ENCODE results near the gene TMTC1. TPM values are rescaled to one million over a fixed set of nuclear protein-coding genes. Genes with fewer than 3 reads are reported as not detected.

TMTC1 gene
- total RNA-seq, 1 experiment from 2014 or later = 6.1 TPM

- intact Hi-C loops (cut with micrococcal nuclease; ENCODE audit: unreplicated experiment) = no loop called here
- no peak for DNase-seq (ENCODE audit: low spot score)
- H3K27ac ChIP-seq (ENCODE audit: low read depth, low read length, poor library complexity, severe bottlenecking) = no peak overlapping the region
- no peaks in the 10 kb centered on the region for H3K36me3 ChIP-seq (ENCODE audit: insufficient read depth, low read length, poor library complexity, severe bottlenecking)
- CTCF ChIA-PET = no interaction called here
- H3K4me3 ChIP-seq (ENCODE audit: low read depth, low read length, poor library complexity, severe bottlenecking) = no peak overlapping the region
- H3K4me1 ChIP-seq (ENCODE audit: insufficient read depth, low read length, poor library complexity, severe bottlenecking) = no peaks in the 10 kb centered on the region
- H3K27me3 ChIP-seq (replicated peaks; ENCODE audit: insufficient read depth, low read depth, low read length, poor library complexity) = peaks cover 13% of the 10 kb centered on the region
- BruUV-seq (replicated peaks) = no TSS peak
- TF ChIP-seq EZH2 (IDR thresholded peaks at IDR 0.05; ENCODE audit: borderline replicate concordance, low read depth, low read length, poor library complexity, severe bottlenecking) = no peak
- no peaks in the 10 kb centered on the region for H3K9me3 ChIP-seq (ENCODE audit: low read depth, low read length, poor library complexity, severe bottlenecking)
- POLR2A ChIA-PET (ENCODE audit: low non-redundant PET) = no interaction called here
Measured at GRCh38 chr12:29530436-29530835, 253.3 kb downstream of the TMTC1 start.

- ChIA-PET POLR2A (ENCODE audit: low non-redundant PET) (no interaction called here), CTCF (no interaction called here)
- Histone ChIP-seq H3K36me3 (ENCODE audit: insufficient read depth, low read length, poor library complexity, severe bottlenecking) (no peaks in the 10 kb centered on the region), H3K4me1 (ENCODE audit: insufficient read depth, low read length, poor library complexity, severe bottlenecking) (no peaks in the 10 kb centered on the region), H3K9me3 (ENCODE audit: low read depth, low read length, poor library complexity, severe bottlenecking) (no peaks in the 10 kb centered on the region), H3K27me3 (replicated peaks; ENCODE audit: insufficient read depth, low read depth, low read length, poor library complexity) (peaks cover 5% of the 10 kb centered on the region), H3K27ac (ENCODE audit: low read depth, low read length, poor library complexity, severe bottlenecking) (no peak overlapping the region), H3K4me3 (ENCODE audit: low read depth, low read length, poor library complexity, severe bottlenecking) (no peak overlapping the region)
- no peak for DNase-seq (ENCODE audit: low spot score)
- TF ChIP-seq EZH2 (IDR thresholded peaks at IDR 0.05; ENCODE audit: borderline replicate concordance, low read depth, low read length, poor library complexity, severe bottlenecking) (no peak), CTCF (conservative IDR thresholded peaks at IDR 0.05; ENCODE audit: low read depth, low read length) (no peak)
- no TSS peak for BruUV-seq (replicated peaks)
- intact Hi-C loops (cut with micrococcal nuclease; ENCODE audit: unreplicated experiment) = no loop called here
Measured at GRCh38 chr12:29528161-29528560, 255.6 kb downstream of the TMTC1 start.

GRCh38 chr12:29521951-29522350 lies 261.8 kb downstream of the TMTC1 start:
- no peaks in the 10 kb centered on the region for H3K9me3 ChIP-seq (ENCODE audit: low read depth, low read length, poor library complexity, severe bottlenecking)
- no peak overlapping the region for H3K4me3 ChIP-seq (ENCODE audit: low read depth, low read length, poor library complexity, severe bottlenecking)
- CTCF ChIA-PET = no interaction called here
- DNase-seq (ENCODE audit: low spot score) = no peak
- no peaks in the 10 kb centered on the region for H3K27me3 ChIP-seq (replicated peaks; ENCODE audit: insufficient read depth, low read depth, low read length, poor library complexity)
- no peak overlapping the region for H3K27ac ChIP-seq (ENCODE audit: low read depth, low read length, poor library complexity, severe bottlenecking)
- intact Hi-C loops (cut with micrococcal nuclease; ENCODE audit: unreplicated experiment) = loop anchor here (2.0 kb wide), 1 partner anchor 1285 kb away; no protein-coding TSS in a partner anchor
- POLR2A ChIA-PET (ENCODE audit: low non-redundant PET) = no interaction called here
- TF ChIP-seq EZH2 (IDR thresholded peaks at IDR 0.05; ENCODE audit: borderline replicate concordance, low read depth, low read length, poor library complexity, severe bottlenecking) = no peak
- TF ChIP-seq CTCF (conservative IDR thresholded peaks at IDR 0.05; ENCODE audit: low read depth, low read length) = no peak
- no TSS peak for BruUV-seq (replicated peaks)
- H3K4me1 ChIP-seq (ENCODE audit: insufficient read depth, low read length, poor library complexity, severe bottlenecking) = no peaks in the 10 kb centered on the region
- no peaks in the 10 kb centered on the region for H3K36me3 ChIP-seq (ENCODE audit: insufficient read depth, low read length, poor library complexity, severe bottlenecking)

GRCh38 chr12:29519585-29520182 lies 264.1 kb downstream of the TMTC1 start:
- POLR2A ChIA-PET (ENCODE audit: low non-redundant PET) = no interaction called here
- TF ChIP-seq EZH2 (IDR thresholded peaks at IDR 0.05; ENCODE audit: borderline replicate concordance, low read depth, low read length, poor library complexity, severe bottlenecking) (no peak), CTCF (conservative IDR thresholded peaks at IDR 0.05; ENCODE audit: low read depth, low read length) (peak; percentile 71)
- no peaks in the 10 kb centered on the region for H3K9me3 ChIP-seq (ENCODE audit: low read depth, low read length, poor library complexity, severe bottlenecking)
- no peaks in the 10 kb centered on the region for H3K36me3 ChIP-seq (ENCODE audit: insufficient read depth, low read length, poor library complexity, severe bottlenecking)
- intact Hi-C loops (cut with micrococcal nuclease; ENCODE audit: unreplicated experiment) = loop anchor here (1.0 to 10.0 kb wide), 5 partner anchors 205 to 1287 kb away; no protein-coding TSS in a partner anchor
- no peak overlapping the region for H3K27ac ChIP-seq (ENCODE audit: low read depth, low read length, poor library complexity, severe bottlenecking)
- DNase-seq (ENCODE audit: low spot score) = peak; percentile 66
- CTCF ChIA-PET = interaction anchor here (1.1 kb wide), 1 partner anchor 56 kb away, joined by 5 read pairs; no protein-coding TSS in a partner anchor
- BruUV-seq (replicated peaks) = no TSS peak
- no peaks in the 10 kb centered on the region for H3K4me1 ChIP-seq (ENCODE audit: insufficient read depth, low read length, poor library complexity, severe bottlenecking)
- H3K4me3 ChIP-seq (ENCODE audit: low read depth, low read length, poor library complexity, severe bottlenecking) = no peak overlapping the region
- no peaks in the 10 kb centered on the region for H3K27me3 ChIP-seq (replicated peaks; ENCODE audit: insufficient read depth, low read depth, low read length, poor library complexity)
